Stimulated activated CD8-positive, alpha-beta memory T cell treated with anti-CD3 and anti-CD28 coated beads, Interleukin-12 subunit alpha, Interleukin-12 subunit beta, amount 100 ng/mL, for 4 hours (primary cell): ENCODE data around the gene CAPZB.

Source experiments
- DNase-seq: peaks from one replicate; pipeline ENCODE4 v3.0.0-alpha.2; 2020; ENCODE audit warnings: low read depth

CAPZB gene

DNA sequence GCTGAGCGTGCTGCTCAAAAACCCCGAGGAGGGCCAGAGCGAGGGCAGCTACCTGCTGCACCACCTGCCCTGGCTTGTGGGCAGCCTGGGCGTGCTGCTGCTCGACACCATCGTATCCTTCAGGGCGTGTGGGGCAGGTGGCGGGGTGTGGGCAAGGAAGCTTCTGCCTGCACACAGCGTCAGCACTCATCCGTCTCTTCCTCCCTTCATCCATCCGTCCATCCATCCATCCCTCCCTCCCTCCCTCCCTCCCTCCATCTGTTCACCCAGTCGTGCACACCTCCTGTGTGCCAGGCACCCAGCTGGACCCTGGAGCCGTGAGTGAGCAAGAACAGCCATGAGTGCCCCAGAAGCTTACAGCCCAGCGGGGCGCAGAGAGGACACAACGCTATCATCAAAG is 158.0 kb downstream of the CAPZB start:
- DNase-seq = no peak

GRCh38 chr1:19326748-19327065 is 158.6 kb downstream of the CAPZB start:
- no peak for DNase-seq

DNA sequence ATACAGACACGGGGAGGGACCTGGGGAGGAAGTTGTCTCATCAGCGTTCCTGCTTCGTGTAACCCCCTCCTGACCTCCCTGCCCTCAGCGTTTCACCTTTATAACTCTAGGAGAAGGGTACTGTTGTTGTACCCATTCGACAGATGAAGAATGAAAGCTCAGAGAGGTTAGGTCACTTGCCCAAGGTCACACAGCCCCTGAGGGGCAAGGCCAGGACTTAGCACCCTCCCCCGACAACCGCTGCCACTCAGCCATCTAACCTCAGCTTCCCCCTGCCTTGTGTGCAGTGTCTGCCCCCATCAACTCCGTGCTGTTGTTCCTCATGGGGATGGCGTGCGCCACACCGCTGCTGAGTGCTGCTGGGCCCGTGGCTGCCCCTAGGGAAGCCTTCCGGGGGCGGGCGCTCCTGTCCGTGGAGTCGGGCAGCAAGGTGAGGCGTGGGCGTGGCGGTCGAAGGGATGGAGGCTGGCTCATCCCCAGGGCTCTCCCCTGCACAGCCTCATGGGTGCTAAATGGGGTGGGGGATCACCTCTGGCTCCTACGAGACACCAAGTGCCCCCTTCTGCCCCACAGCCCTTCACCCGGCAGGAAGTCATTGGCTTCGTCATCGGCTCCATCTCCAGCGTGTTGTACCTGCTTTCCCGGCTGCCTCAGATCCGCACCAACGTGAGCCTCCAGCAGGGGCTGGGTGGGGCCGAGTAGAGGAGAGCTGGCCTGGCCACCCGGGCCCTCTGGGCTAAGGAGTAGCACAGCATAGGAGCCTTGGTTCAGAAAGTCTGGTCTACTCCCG is 159.2 kb downstream of the CAPZB start:
- DNase-seq = no peak

DNA sequence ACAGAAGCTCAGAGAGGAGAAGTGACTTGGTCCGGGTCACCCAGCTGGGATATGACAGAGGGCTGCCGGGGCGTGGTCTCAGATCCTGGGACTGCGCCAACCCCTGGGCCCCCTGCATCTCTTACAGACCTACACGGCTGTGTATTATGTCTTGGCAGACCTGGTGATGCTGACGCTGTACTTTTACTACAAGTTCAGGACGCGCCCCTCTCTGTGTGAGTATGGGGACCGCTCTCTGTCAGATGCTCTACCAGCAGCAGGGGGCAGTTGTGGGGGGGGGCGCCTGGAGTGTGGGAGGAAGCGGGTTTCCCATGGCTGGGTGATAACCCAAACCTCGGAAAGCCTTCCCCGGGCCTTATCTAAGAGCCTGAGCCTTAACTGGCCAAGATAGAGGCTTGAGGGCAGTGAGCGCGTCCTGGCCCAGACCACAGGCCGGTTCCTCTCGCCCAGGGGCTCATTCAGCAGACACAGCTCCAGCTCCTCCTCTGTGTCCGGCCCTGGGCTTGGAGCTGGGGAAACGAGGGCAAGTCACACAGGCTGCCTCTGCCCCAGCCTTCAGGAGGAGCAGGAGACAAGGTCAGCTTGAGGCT is 159.9 kb downstream of the CAPZB start:
- DNase-seq = no peak

DNA sequence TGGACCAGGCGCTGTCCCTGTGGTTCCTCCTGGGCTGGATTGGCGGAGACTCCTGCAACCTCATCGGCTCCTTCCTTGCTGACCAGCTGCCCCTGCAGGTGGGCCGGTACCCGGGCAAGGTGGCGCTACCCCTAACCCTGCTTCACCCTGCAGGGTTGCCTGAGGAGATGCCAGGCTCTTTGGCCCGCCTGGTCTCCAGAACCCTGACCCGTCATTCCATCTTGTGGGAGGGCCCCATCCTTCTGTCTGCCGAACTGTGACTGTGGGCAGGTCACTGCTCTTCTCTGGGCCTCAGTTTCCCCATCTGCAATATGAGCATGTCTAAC is 160.7 kb downstream of the CAPZB start:
- no peak for DNase-seq

- no peak for DNase-seq
Measured at GRCh38 chr1:19323987-19324664, 161.2 kb downstream of the CAPZB start.

DNA sequence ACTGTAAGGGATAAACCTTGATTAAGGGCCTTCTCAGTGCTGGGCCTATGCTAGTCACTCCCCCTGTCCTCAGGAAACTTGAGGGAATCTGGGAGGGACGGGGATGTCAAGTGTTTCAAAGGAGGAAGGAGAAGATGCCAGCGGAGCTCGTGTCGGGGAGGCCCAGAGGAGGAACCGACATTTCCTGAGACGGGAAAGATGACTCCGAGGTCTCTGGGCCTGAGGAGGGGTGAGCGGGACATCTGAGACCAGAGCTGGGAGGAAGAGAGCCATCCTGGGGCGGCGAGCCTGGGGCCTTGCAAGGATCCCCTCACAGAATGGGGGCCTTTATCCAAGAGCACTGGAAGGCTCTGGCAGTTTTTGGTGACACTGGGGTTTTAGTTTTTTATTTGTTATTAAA is 162.9 kb downstream of the CAPZB start:
- no peak for DNase-seq

- no peak for DNase-seq
Measured at GRCh38 chr1:19321071-19321470, 164.3 kb downstream of the CAPZB start.

- no peak for DNase-seq
Measured at GRCh38 chr1:19319196-19319595, 166.1 kb downstream of the CAPZB start.

DNA sequence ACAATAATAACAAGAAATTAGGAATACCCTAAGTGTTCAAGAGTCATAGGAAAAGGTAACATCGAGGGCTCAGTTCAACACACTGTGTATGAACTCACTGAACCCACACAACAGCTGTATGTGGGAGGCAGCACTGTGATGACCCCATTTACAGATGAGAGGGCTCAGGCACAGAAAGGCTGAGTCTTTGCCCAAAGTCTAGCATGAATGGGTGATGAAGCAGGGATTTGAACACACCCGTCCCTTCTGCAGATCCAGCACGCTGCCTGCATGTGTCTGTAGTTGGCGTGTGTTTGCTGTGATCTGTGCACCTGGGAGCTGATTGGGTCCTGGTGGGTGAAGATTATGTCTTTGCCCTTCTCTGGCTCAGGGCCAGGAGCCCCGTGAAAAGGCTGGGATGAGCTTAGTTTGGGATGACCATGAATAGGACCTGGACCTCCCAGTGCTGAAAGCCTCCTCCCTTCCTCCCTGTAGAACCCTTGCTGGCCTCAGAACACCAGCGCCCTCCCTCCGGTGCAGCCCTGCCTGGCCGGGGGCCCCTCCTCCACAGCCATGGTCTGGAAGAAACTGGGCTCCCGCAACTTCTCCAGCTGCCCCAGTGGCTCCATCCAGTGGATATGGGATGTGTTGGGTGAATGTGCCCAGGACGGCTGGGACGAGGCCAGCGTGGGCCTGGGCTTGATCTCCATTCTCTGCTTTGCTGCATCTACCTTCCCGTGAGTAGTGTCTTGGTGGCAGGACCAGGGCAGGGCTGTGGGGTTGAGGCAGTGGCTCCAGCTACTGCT is 168.0 kb downstream of the CAPZB start:
- no peak for DNase-seq

- no peak for DNase-seq
Measured at GRCh38 chr1:19315378-19316198, 169.8 kb downstream of the CAPZB start.

DNA sequence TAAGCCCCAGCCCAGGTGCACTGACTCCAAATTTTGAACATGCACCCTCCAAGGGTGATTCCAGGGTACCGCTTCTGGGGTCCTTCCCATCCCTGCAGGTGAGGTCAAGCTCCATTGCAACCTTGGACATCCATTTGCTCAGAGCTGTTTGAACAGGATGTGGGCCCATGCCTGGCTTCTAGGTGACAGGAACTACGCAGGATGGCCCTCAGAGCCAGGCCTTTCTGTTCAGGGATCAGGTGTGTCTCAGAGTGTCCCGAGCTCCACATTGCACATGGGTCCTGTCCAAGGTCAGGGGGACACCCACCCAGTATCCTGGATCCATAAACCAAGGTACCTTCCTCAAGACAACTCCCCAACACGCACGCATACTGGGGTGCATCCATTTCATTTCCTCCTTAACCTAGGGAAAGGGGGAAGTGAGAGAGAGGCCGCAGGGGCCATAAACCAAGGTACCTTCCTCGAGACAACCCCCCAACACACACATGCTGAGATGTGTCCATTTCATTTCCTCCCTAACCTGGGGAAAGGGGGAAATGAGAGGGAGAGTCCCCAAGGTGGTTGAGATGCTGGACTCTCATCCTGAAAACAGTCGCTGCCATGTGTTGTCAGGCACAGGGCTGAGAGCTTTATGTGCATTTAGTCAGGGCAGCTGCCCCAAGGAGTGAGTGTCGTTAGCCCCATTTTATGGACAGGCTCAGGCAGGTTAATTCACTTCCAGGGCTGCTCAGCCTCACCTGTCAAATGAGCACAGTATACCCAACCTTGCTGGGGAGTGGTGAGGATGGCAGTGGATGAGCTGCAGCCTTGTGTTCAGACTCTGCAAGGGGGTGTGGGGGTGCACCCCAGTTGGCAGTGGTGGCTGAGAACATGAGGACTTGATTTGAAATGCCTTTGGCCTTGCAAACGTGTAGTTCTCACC is 171.1 kb downstream of the CAPZB start:
- no peak for DNase-seq

- no peak for DNase-seq
Measured at GRCh38 chr1:19313636-19313959, 171.7 kb downstream of the CAPZB start.

DNA sequence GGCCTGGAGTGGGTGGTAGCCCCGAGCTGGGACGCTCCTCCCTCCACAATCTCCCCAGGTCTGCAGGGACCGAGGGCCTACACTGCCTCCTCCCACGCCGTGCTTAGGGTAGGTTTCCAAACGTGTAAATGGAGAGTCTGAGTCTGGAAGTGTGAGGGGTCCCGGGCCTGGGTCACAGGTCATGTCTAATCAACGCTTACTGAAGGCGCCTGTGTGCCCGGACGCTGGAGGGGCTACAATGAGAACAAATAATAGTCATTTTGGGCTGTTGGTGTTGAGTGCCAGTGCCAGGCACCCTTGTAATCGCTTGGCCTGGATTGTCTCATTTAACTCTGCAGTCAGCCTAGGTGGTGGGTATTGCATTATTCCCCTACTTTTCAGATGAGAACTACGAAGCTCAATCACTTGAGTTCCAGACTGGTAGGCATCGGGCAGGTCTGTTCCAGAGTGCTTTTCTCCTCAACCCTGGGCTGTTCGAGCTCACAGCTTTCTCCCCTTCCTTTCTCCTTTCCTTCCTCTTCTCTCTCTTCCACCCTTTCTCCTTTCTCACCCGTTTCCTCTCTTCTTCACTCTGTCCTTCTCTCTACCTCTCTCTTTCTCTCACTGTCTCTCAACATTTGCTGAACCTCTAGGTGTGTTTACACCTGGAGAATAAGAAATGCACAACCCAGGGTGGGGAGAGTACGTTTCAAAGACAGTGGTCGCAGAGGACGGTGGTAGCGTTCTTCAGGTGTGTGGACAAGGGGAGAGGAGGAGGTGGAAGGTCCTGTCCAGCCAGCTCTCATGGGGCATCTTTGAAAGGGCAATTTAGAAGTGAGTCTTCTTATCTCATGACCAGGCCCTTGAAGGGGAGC is 172.3 kb downstream of the CAPZB start:
- DNase-seq = no peak

DNA sequence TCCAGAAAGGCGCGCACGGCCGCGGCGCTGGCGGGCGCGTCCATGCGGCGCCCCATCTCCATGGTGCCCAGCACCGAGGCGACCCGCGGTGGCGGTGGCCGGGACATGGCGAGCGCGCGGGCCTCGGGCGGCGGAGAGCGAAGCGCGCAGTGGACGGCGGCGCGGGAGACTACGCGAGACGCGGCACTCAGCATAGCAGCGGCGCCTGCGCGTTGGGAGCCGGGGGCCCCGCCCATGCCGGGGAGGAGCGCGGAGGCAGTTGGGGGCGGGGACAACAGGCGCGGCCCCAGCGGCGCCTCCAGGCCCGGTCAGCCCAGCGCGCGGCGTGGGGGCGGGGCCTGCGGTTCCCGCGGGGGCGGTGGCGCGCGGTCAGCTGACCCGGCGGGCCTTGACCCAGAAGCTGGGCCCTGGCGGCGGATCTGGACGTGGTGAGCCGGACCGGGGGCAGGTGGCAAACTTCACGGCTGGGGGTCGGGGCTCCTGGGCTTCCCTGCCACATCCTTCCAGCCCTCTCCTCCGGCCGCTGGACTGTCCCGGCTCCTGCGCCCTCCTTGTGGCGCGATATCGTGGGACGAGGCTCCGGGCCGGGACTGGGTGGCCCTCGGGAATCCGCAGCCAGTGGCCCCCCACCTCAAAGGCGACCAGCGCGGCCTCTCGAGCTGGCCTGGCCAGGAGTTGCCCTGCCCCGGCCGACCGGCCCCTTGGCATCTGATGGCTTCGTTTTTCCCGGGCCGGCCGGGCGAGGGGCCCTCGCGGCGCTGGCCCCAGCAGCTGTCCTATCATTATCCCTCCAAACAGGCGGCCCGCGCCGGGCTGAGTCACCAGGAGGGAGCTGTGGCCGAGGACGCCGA is 173.2 kb downstream of the CAPZB start, which contains the start of the genes AKR7A2 and SLC66A1:
Gene AKR7A2 (minus strand): TSS at position 214 of the 851 bp plus-strand sequence. CDS start 20 bp downstream, at position 194.
Gene SLC66A1 (plus strand): TSS at position 396 of the 851 bp plus-strand sequence. CDS start 5,352 bp downstream, outside the sequence.
- peak; percentile 89 for DNase-seq

- DNase-seq = peak; percentile 8
Measured at GRCh38 chr1:19311503-19311930, 173.8 kb downstream of the CAPZB start.

- DNase-seq = no peak
Measured at GRCh38 chr1:19310720-19311502, 174.4 kb downstream of the CAPZB start.

DNA sequence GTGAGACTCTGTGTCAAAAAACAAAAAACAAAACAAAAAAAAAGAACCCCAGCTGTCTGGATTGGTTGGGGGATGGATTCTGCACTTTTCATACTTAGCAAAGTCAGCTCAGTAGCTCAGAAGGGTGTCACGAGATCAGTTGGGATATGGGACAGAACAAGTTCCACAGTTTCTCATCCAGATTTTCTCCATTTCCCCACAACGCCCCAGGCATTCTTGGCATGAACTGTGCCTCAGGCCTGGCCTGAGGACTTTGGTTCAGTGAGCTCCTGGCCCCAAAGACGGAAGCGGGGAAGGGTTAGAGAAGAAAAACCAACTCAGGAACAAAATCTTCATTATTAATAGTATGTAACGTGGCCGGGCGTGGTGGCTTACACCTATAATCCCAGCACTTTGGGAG is 175.3 kb downstream of the CAPZB start:
- no peak for DNase-seq
